OCI-LY3 (cell line): ENCODE measurements around the gene PCDHB3.

Source experiments
- CTCF ChIP-seq: fragments of 200-600, 300-600 bp; sonication (generic); IDR thresholded peaks from 2 replicates; pipeline ENCODE4 v1.5.1; 2014; ENCODE audit warnings: antibody characterized with exemption, low read length, low read depth
- EZH2phosphoT487 ChIP-seq: fragments of 200-600 bp; shearing (Covaris generic); IDR thresholded peaks from 2 replicates; pipeline ENCODE4 v1.6.1; 2018; ENCODE audit warnings: antibody characterized with exemption, mixed run types, low read depth

- TF ChIP-seq CTCF (no peak), EZH2phosphoT487 (no peak)
Measured at GRCh38 chr5:141101059-141101458, 786 bp downstream of the PCDHB3 start.
